ENCODE data around the gene NRP2. TPM values are rescaled to one million over a fixed set of nuclear protein-coding genes. Genes with fewer than 3 reads are reported as not detected.

The NRP2 gene
- total and polyA plus RNA-seq, 7 experiments from 2014 or later, result 0.35 to 23.7 (median 1.4) TPM

DNA sequence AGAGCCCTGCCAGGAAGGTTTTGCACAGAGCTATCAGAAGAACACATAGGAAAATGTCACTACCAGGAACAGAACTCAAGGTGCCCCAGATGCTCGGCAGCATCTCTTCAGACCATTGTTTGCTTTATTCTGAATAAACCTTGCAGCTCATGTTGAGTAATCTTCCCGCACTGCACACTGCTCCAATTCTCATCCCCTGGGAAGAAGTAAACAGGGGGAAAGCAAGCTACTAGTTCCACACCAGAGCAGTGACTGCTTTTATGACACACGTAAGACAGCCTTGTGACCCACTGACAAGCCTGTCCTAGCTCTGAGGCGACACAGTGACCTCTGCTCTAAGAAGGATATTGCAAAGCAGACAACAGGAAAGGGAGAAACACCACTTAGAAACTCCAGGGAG lies 44.2 kb downstream of the NRP2 start:
- no peak overlapping the region for H3K4me3 Mint-ChIP-seq
- H3K36me3 ChIP-seq (ENCODE audit: control insufficient read depth in 2 of 3, insufficient read depth in 3 of 3, low read length in 3 of 3), result no peaks in the 10 kb centered on the region
- no peaks in the 10 kb centered on the region for H3K27me3 Mint-ChIP-seq
- H3K27ac Mint-ChIP-seq, result no peak overlapping the region
- no peak for ATAC-seq
- ChIA-PET CTCF (no interaction called here), POLR2A (no interaction called here)
- intact Hi-C loops (cut with micrococcal nuclease), result no loop called here
- peaks cover 0 to 2% (median 0%) of the 10 kb centered on the region in 5 donors for H3K36me3 Mint-ChIP-seq
- no peaks in the 10 kb centered on the region for H3K9me3 Mint-ChIP-seq
- no peak overlapping the region for H3K27ac ChIP-seq (ENCODE audit: low read depth, low read length)
- no peak for DNase-seq
- H3K4me3 ChIP-seq (ENCODE audit: low read length), result no peak overlapping the region
- H3K27me3 ChIP-seq (ENCODE audit: control insufficient read depth in 2 of 2, insufficient read depth in 2 of 2, low read length in 2 of 2), result no peaks in the 10 kb centered on the region
- no peaks in the 10 kb centered on the region for H3K4me1 ChIP-seq (ENCODE audit: control insufficient read depth in 2 of 2, insufficient read depth in 2 of 2, low read length in 2 of 2)
- peaks cover 0 to 8% (median 0%) of the 10 kb centered on the region in 7 donors for H3K4me1 Mint-ChIP-seq
- H3K9me3 ChIP-seq (ENCODE audit: control insufficient read depth in 2 of 3, low read length in 3 of 3), result no peaks in the 10 kb centered on the region

- CTCF ChIA-PET, result interaction anchor here (0.6 kb wide), 1 partner anchor 8 kb away, joined by 4 read pairs; no protein-coding TSS in a partner anchor
- no peak overlapping the region for H3K4me3 Mint-ChIP-seq
- POLR2A ChIA-PET, result no interaction called here
- H3K36me3 ChIP-seq (ENCODE audit: control insufficient read depth in 2 of 3, insufficient read depth in 3 of 3, low read length in 3 of 3), result no peaks in the 10 kb centered on the region
- no peaks in the 10 kb centered on the region for H3K27me3 Mint-ChIP-seq
- H3K4me3 ChIP-seq (ENCODE audit: low read length), result no peak overlapping the region
- no peak overlapping the region for H3K27ac Mint-ChIP-seq
- H3K36me3 Mint-ChIP-seq, result peaks cover 0 to 2% (median 0%) of the 10 kb centered on the region in 5 donors
- intact Hi-C loops (cut with micrococcal nuclease), result no loop called here
- peaks cover 0 to 8% (median 0%) of the 10 kb centered on the region in 7 donors for H3K4me1 Mint-ChIP-seq
- no peak overlapping the region for H3K27ac ChIP-seq (ENCODE audit: low read depth, low read length)
- H3K27me3 ChIP-seq (ENCODE audit: control insufficient read depth in 2 of 2, insufficient read depth in 2 of 2, low read length in 2 of 2), result no peaks in the 10 kb centered on the region
- no peaks in the 10 kb centered on the region for H3K9me3 Mint-ChIP-seq
- DNase-seq (no peak), ATAC-seq (no peak)
- no peaks in the 10 kb centered on the region for H3K9me3 ChIP-seq (ENCODE audit: control insufficient read depth in 2 of 3, low read length in 3 of 3)
- no peaks in the 10 kb centered on the region for H3K4me1 ChIP-seq (ENCODE audit: control insufficient read depth in 2 of 2, insufficient read depth in 2 of 2, low read length in 2 of 2)
Observed at GRCh38 chr2:205727174-205727573, 44.9 kb downstream of the NRP2 start.

- H3K9me3 ChIP-seq (ENCODE audit: control insufficient read depth in 2 of 3, low read length in 3 of 3), result no peaks in the 10 kb centered on the region
- H3K4me1 Mint-ChIP-seq, result peaks cover 0 to 5% (median 0%) of the 10 kb centered on the region in 7 donors
- ChIA-PET CTCF (no interaction called here), POLR2A (no interaction called here)
- DNase-seq, result no peak
- H3K27ac ChIP-seq (ENCODE audit: low read depth, low read length), result no peak overlapping the region
- H3K4me3 Mint-ChIP-seq, result no peak overlapping the region
- H3K36me3 ChIP-seq (ENCODE audit: control insufficient read depth in 2 of 3, insufficient read depth in 3 of 3, low read length in 3 of 3), result no peaks in the 10 kb centered on the region
- no peaks in the 10 kb centered on the region for H3K27me3 ChIP-seq (ENCODE audit: control insufficient read depth in 2 of 2, insufficient read depth in 2 of 2, low read length in 2 of 2)
- no peaks in the 10 kb centered on the region for H3K4me1 ChIP-seq (ENCODE audit: control insufficient read depth in 2 of 2, insufficient read depth in 2 of 2, low read length in 2 of 2)
- no peak overlapping the region for H3K4me3 ChIP-seq (ENCODE audit: low read length)
- no peaks in the 10 kb centered on the region for H3K9me3 Mint-ChIP-seq
- peaks cover 0 to 3% (median 0%) of the 10 kb centered on the region in 5 donors for H3K36me3 Mint-ChIP-seq
- ATAC-seq, result no peak
- H3K27me3 Mint-ChIP-seq, result no peaks in the 10 kb centered on the region
- intact Hi-C loops (cut with micrococcal nuclease), result no loop called here
- H3K27ac Mint-ChIP-seq, result no peak overlapping the region
Observed at GRCh38 chr2:205728366-205728765, 46.1 kb downstream of the NRP2 start.

GRCh38 chr2:205730191-205730590 lies 47.9 kb downstream of the NRP2 start:
- ChIA-PET POLR2A (no interaction called here), CTCF (no interaction called here)
- no peak for DNase-seq
- H3K36me3 ChIP-seq (ENCODE audit: control insufficient read depth in 2 of 3, insufficient read depth in 3 of 3, low read length in 3 of 3), result no peaks in the 10 kb centered on the region
- Mint-ChIP-seq H3K4me1 (peaks cover 0 to 6% (median 0%) of the 10 kb centered on the region in 7 donors), H3K27ac (no peak overlapping the region), H3K27me3 (peaks cover 0 to 3% (median 0%) of the 10 kb centered on the region in 5 donors), H3K36me3 (peaks cover 0 to 2% (median 0%) of the 10 kb centered on the region in 5 donors), H3K9me3 (peaks cover 0 to 1% (median 0%) of the 10 kb centered on the region in 11 donors), H3K4me3 (no peak overlapping the region)
- H3K27me3 ChIP-seq (ENCODE audit: control insufficient read depth in 2 of 2, insufficient read depth in 2 of 2, low read length in 2 of 2), result no peaks in the 10 kb centered on the region
- intact Hi-C loops (cut with micrococcal nuclease), result no loop called here
- no peaks in the 10 kb centered on the region for H3K9me3 ChIP-seq (ENCODE audit: control insufficient read depth in 2 of 3, low read length in 3 of 3)
- no peak overlapping the region for H3K27ac ChIP-seq (ENCODE audit: low read depth, low read length)
- no peaks in the 10 kb centered on the region for H3K4me1 ChIP-seq (ENCODE audit: control insufficient read depth in 2 of 2, insufficient read depth in 2 of 2, low read length in 2 of 2)
- no peak for ATAC-seq
- H3K4me3 ChIP-seq (ENCODE audit: low read length), result no peak overlapping the region

DNA sequence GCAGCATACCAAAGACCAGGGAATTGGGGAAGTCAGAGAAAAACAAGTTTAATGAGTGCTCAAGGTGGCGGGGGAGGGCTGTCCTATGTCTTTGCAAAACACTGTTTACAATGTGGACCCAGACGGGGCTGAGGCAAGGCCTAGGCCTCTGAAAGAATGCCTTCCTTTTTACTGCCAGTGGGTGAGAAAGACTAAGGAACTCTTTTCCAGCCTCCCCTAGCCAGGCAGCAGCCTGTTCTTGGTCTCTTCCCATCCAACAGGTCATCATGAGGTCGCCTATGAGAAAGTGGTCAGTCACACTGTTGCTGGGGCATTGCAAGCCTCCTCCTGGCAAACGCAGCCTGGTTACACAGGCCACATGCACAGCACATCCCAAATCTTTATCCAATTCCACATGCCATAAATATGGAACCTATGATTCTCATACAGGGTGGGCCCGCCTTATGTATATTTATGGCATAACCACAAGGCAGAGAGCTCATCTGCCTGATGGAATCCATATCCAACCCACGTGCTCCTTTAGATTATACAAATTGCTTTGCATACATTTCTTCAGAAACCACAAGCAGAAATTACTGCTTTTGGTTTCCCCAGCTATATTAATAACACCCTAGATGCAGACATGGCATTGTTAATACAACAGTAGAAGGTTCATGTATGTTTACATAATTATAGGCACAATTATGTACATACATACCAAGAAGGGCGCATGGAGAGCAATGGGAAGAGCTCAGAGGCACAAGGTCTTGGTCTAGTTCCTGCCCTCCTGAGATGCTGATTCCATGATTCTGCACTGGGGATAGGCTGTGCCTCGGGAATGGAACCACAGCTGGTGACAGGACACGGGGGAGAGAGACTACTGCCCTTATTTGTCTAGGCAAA lies 48.6 kb downstream of the NRP2 start:
- intact Hi-C loops (cut with micrococcal nuclease), result no loop called here
- H3K4me1 ChIP-seq (ENCODE audit: control insufficient read depth in 2 of 2, insufficient read depth in 2 of 2, low read length in 2 of 2), result no peaks in the 10 kb centered on the region
- Mint-ChIP-seq H3K27ac (no peak overlapping the region), H3K4me1 (peaks cover 0 to 6% (median 0%) of the 10 kb centered on the region in 7 donors), H3K27me3 (peaks cover 0 to 3% (median 0%) of the 10 kb centered on the region in 5 donors), H3K36me3 (peaks cover 0 to 2% (median 0%) of the 10 kb centered on the region in 5 donors), H3K4me3 (no peak overlapping the region), H3K9me3 (peaks cover 0 to 1% (median 0%) of the 10 kb centered on the region in 11 donors)
- no peaks in the 10 kb centered on the region for H3K27me3 ChIP-seq (ENCODE audit: control insufficient read depth in 2 of 2, insufficient read depth in 2 of 2, low read length in 2 of 2)
- no peaks in the 10 kb centered on the region for H3K36me3 ChIP-seq (ENCODE audit: control insufficient read depth in 2 of 3, insufficient read depth in 3 of 3, low read length in 3 of 3)
- ATAC-seq, result no peak
- no peak overlapping the region for H3K27ac ChIP-seq (ENCODE audit: low read depth, low read length)
- H3K9me3 ChIP-seq (ENCODE audit: control insufficient read depth in 2 of 3, low read length in 3 of 3), result no peaks in the 10 kb centered on the region
- CTCF ChIA-PET, result no interaction called here
- no peak for DNase-seq
- no peak overlapping the region for H3K4me3 ChIP-seq (ENCODE audit: low read length)
- POLR2A ChIA-PET, result no interaction called here

DNA sequence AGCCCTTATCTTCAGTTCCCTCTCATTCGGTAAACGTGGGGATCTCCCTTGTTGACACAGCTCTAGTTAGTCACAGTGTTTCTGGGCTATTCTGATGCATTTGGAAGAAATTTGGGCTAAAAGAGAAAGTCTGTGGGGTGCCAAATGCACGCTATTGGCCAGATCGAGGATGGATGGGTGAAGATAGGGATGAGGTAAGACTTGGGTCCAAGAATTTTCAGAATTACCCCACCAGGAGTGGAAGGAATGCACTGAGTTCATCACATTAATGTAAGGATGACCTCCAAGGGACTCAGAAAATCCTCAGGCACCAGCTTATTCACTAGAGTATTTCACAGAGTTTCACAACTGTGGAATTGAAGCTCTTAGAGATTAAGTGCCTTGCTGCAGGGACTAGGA lies 49.3 kb downstream of the NRP2 start:
- Mint-ChIP-seq H3K27ac (no peak overlapping the region), H3K9me3 (peaks cover 0 to 1% (median 0%) of the 10 kb centered on the region in 11 donors), H3K4me3 (no peak overlapping the region), H3K4me1 (peaks cover 0 to 6% (median 0%) of the 10 kb centered on the region in 7 donors), H3K36me3 (peaks cover 0 to 2% (median 0%) of the 10 kb centered on the region in 5 donors), H3K27me3 (peaks cover 0 to 3% (median 0%) of the 10 kb centered on the region in 5 donors)
- H3K9me3 ChIP-seq (ENCODE audit: control insufficient read depth in 2 of 3, low read length in 3 of 3), result no peaks in the 10 kb centered on the region
- intact Hi-C loops (cut with micrococcal nuclease), result no loop called here
- ChIA-PET POLR2A (no interaction called here), CTCF (no interaction called here)
- no peaks in the 10 kb centered on the region for H3K4me1 ChIP-seq (ENCODE audit: control insufficient read depth in 2 of 2, insufficient read depth in 2 of 2, low read length in 2 of 2)
- no peaks in the 10 kb centered on the region for H3K36me3 ChIP-seq (ENCODE audit: control insufficient read depth in 2 of 3, insufficient read depth in 3 of 3, low read length in 3 of 3)
- DNase-seq (no peak), ATAC-seq (no peak)
- H3K27me3 ChIP-seq (ENCODE audit: control insufficient read depth in 2 of 2, insufficient read depth in 2 of 2, low read length in 2 of 2), result no peaks in the 10 kb centered on the region
- no peak overlapping the region for H3K4me3 ChIP-seq (ENCODE audit: low read length)
- H3K27ac ChIP-seq (ENCODE audit: low read depth, low read length), result no peak overlapping the region

DNA sequence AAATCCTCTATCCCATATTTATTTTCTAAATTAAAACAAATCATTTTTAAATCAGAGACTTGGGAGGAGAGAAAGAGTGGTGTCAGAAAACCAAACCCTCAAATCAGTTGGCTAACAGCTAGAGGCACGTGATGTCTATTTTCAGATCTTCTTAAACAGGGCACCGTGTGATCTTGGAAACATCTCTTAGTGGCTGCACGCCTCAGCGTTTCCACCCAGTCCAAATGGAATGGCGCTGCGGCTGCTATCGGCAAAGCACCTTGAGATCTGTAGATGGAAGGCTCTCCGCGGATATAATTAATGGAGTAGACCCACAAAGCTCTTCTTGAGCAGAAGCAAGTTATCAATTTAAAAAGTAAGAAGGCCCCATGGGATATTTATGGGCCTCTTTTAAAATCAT lies 50.0 kb downstream of the NRP2 start:
- H3K36me3 ChIP-seq (ENCODE audit: control insufficient read depth in 2 of 3, insufficient read depth in 3 of 3, low read length in 3 of 3), result no peaks in the 10 kb centered on the region
- ChIA-PET POLR2A (no interaction called here), CTCF (no interaction called here)
- H3K27me3 ChIP-seq (ENCODE audit: control insufficient read depth in 2 of 2, insufficient read depth in 2 of 2, low read length in 2 of 2), result no peaks in the 10 kb centered on the region
- no peaks in the 10 kb centered on the region for H3K4me1 ChIP-seq (ENCODE audit: control insufficient read depth in 2 of 2, insufficient read depth in 2 of 2, low read length in 2 of 2)
- no peak overlapping the region for H3K27ac ChIP-seq (ENCODE audit: low read depth, low read length)
- H3K4me3 Mint-ChIP-seq, result no peak overlapping the region
- peaks cover 0 to 2% (median 0%) of the 10 kb centered on the region in 5 donors for H3K36me3 Mint-ChIP-seq
- no peak overlapping the region for H3K4me3 ChIP-seq (ENCODE audit: low read length)
- no peak for ATAC-seq
- no peak overlapping the region for H3K27ac Mint-ChIP-seq
- H3K4me1 Mint-ChIP-seq, result peaks cover 0 to 6% (median 0%) of the 10 kb centered on the region in 7 donors
- intact Hi-C loops (cut with micrococcal nuclease), result no loop called here
- peaks cover 0 to 1% (median 0%) of the 10 kb centered on the region in 11 donors for H3K9me3 Mint-ChIP-seq
- no peak for DNase-seq
- peaks cover 0 to 3% (median 0%) of the 10 kb centered on the region in 5 donors for H3K27me3 Mint-ChIP-seq
- no peaks in the 10 kb centered on the region for H3K9me3 ChIP-seq (ENCODE audit: control insufficient read depth in 2 of 3, low read length in 3 of 3)
